GM12878 (cell line): ENCODE results near the gene ARFIP1. TPM values are rescaled to one million over a fixed set of nuclear protein-coding genes. Genes with fewer than 3 reads are reported as not detected.
A peak's percentile ranks its signal among the peaks of the same experiment; 100 is the strongest.

Experiments used
- ATAC-seq: fragments of 200-7000 bp; cut with Tn5 transposase; 3 replicates; pipeline ENCODE4 v1.9.1; 2020; ENCODE audit warnings: mild to moderate bottlenecking, moderate library complexity
- BruUV-seq: library from RNA; stranded (reverse); fragments of 400-500 nt; replicated peaks from 2 replicates; lab custom pipeline; 2021; lab: Mats Ljungman, UMichigan
- CTCF ChIA-PET: fragments of 300-600 bp; sonication (Branson Sonifier 250); formaldehyde crosslinking; extraction: SDS; loops from one replicate; lab custom pipeline; 2021; ENCODE audit warnings: inconsistent platforms; lab: Yijun Ruan, JAX
- POLR2A ChIA-PET: fragments of 350-600 bp; formaldehyde crosslinking; extraction: SDS; loops from one replicate; lab custom pipeline; 2021; ENCODE audit warnings: inconsistent platforms; lab: Charles Lee
- RAD21 ChIA-PET: fragments of 300-600 bp; sonication (Branson Sonifier 250); formaldehyde crosslinking; loops from one replicate; lab custom pipeline; 2023; ENCODE audit warnings: antibody characterized with exemption; ENCODE audit not compliant: unreplicated experiment; lab: Charles Lee
- SMC1A ChIA-PET: fragments of 300-600 bp; sonication (Branson Sonifier 250); formaldehyde crosslinking; loops from one replicate; lab custom pipeline; 2023; ENCODE audit not compliant: unreplicated experiment, uncharacterized antibody; lab: Charles Lee
- DNase-seq: peaks from one replicate; pipeline ENCODE4 v3.0.0-alpha.2; 2011; ENCODE audit warnings: low read depth, low spot score
- FAIRE-seq: peaks from 3 replicates; lab custom pipeline; 2011; peaks lifted over from hg19 to GRCh38; lab: Jason Lieb, UNC
- H2AFZ ChIP-seq: 2 replicates; pipeline ENCODE4 v1.6.0; 2011; ENCODE audit warnings: low read depth, low read length, control low read depth; ENCODE audit not compliant: control insufficient read depth
- H3K27ac ChIP-seq: 2 replicates; pipeline ENCODE4 v1.5.1; 2011; ENCODE audit warnings: control low read depth; ENCODE audit not compliant: control insufficient read depth, insufficient read depth
- H3K27me3 ChIP-seq, 2 experiments: replicated peaks in 1 of 2; 2 replicates each; pipeline versions ENCODE4 v1.6.0 to v1.6.1; 2011; ENCODE audit warnings: low read length in 1 of 2; ENCODE audit not compliant: control insufficient read depth in 2 of 2, insufficient read depth in 2 of 2
- H3K36me3 ChIP-seq, 2 experiments: 2 replicates each; pipeline ENCODE4 v1.5.1; 2011; ENCODE audit warnings: low read length in 1 of 2; ENCODE audit not compliant: control insufficient read depth in 2 of 2, insufficient read depth in 2 of 2
- H3K4me1 ChIP-seq: 2 replicates; pipeline ENCODE4 v1.6.1; 2011; ENCODE audit warnings: mild to moderate bottlenecking, low read length, moderate library complexity, mixed read lengths; ENCODE audit not compliant: control insufficient read depth, insufficient read depth
- H3K4me2 ChIP-seq: 2 replicates; pipeline ENCODE4 v1.6.0; 2011; ENCODE audit warnings: control low read depth; ENCODE audit not compliant: control insufficient read depth, insufficient read depth
- H3K4me3 ChIP-seq: fragments of 200-600 bp; sonication (generic); 2 replicates; pipeline ENCODE4 v1.5.1; 2016
- H3K79me2 ChIP-seq: 2 replicates; pipeline ENCODE4 v1.6.0; 2011; ENCODE audit warnings: low read length; ENCODE audit not compliant: control insufficient read depth, insufficient read depth
- H3K9ac ChIP-seq: 2 replicates; pipeline ENCODE4 v1.8.0; 2011; ENCODE audit warnings: low read length, control low read depth, mixed read lengths; ENCODE audit not compliant: control insufficient read depth, insufficient read depth
- H3K9me3 ChIP-seq: replicated peaks from 3 replicates; pipeline ENCODE4 v1.5.1; 2011; ENCODE audit warnings: mild to moderate bottlenecking, low read length; ENCODE audit not compliant: control insufficient read depth, insufficient read depth
- H4K20me1 ChIP-seq: 2 replicates; pipeline ENCODE4 v1.6.0; 2011; ENCODE audit not compliant: control insufficient read depth, insufficient read depth
- CREM ChIP-seq: IDR thresholded peaks from 2 replicates; pipeline ENCODE4 v1.6.1; 2014; ENCODE audit warnings: antibody characterized with exemption, low read depth
- KAT2A ChIP-seq: conservative IDR thresholded peaks from 2 replicates; pipeline ENCODE4 v1.6.1; 2011; ENCODE audit warnings: low read depth, low read length; ENCODE audit not compliant: control insufficient read depth
- KLF5 ChIP-seq: fragments of 450-650 bp; IDR thresholded peaks from 2 replicates; pipeline ENCODE4 v1.6.1; 2014; ENCODE audit warnings: mild to moderate bottlenecking; ENCODE audit not compliant: partially characterized antibody
- POLR2AphosphoS2 ChIP-seq: IDR thresholded peaks from 2 replicates; pipeline ENCODE4 v1.6.1; 2011; ENCODE audit warnings: low read depth, mild to moderate bottlenecking, low read length, improper control_type of control experiment, moderate library complexity
- STAT3 ChIP-seq: IDR thresholded peaks from 2 replicates; pipeline ENCODE4 v1.6.1; 2011; ENCODE audit warnings: low read depth, low read length, improper control_type of control experiment
- TCF12 ChIP-seq: IDR thresholded peaks from 2 replicates; pipeline ENCODE4 v1.6.1; 2011; ENCODE audit warnings: low read depth, mild to moderate bottlenecking, low read length
- ZBTB11 ChIP-seq: fragments of 450-650 bp; formaldehyde crosslinking; IDR thresholded peaks from 2 replicates; pipeline ENCODE4 v1.5.0; 2022; ENCODE audit warnings: mild to moderate bottlenecking, missing genetic modification characterization
- ZNF592 ChIP-seq: fragments of 450-650 bp; IDR thresholded peaks from 2 replicates; pipeline ENCODE4 v1.6.1; 2017; ENCODE audit warnings: mild to moderate bottlenecking, moderate library complexity
- WGBS: methylation state at CpG from one replicate; pipeline ENCODE4 v1.1.6; 2016; ENCODE audit warnings: low lambda C conversion rate; ENCODE audit not compliant: insufficient replicate concordance, insufficient coverage; ENCODE audit errors: missing lambda C conversion rate; 5-methylcytosine and 5-hydroxymethylcytosine counted together
- in situ Hi-C: fragments of 300-500 bp; cut with MboI; formaldehyde crosslinking; loops from 9 replicates; pipeline ENCODE4 v1.14.3; 2018; ENCODE audit warnings: mixed read lengths
- intact Hi-C: fragments of 100-400 bp; cut with micrococcal nuclease; formaldehyde crosslinking; loops from one replicate; pipeline ENCODE4 v1.14.2; 2022; ENCODE audit not compliant: unreplicated experiment
- polyA plus RNA-seq, 11 experiments: library from polyadenylated mRNA; depleted of rRNA in 4 of 11; unstranded in 6 of 11; stranded (reverse) in 5 of 11; fragments of >200 nt; fragmentation: Nextera tagmentation in 4 of 11; fragmentation: Illumina TruSeq in 1 of 11; extraction: Ambion mirVana in 4 of 11; extraction: Trizol in 1 of 11; gene quantifications; 1 replicate in 1 of 11; 2 replicates in 10 of 11; pipeline versions ENCODE4 v1.2.1 to v1.2.3, GENCODE V29; 2011 to 2016; ENCODE audit warnings: inconsistent platforms in 2 of 11, missing spikeins in 2 of 11, low read depth in 1 of 11
- total RNA-seq, 4 experiments: library from RNA; depleted of rRNA in 3 of 4; stranded (reverse); fragments of >200 nt in 3 of 4; fragmentation: Illumina TruSeq in 1 of 4; extraction: Trizol in 1 of 4; gene quantifications; 2 replicates each; pipeline versions ENCODE4 v1.2.1 to v1.2.3, GENCODE V29; 2013 to 2021
- TF ChIP-seq, protein P1 (sequence below): IDR thresholded peaks from 2 replicates; pipeline ENCODE4 v1.6.1; 2011; ENCODE audit warnings: mild to moderate bottlenecking, low read depth, low read length, moderate library complexity; ENCODE audit not compliant: insufficient replicate concordance
- TF ChIP-seq, protein P2 (sequence below): fragments of 450-650 bp; IDR thresholded peaks from 2 replicates; pipeline ENCODE4 v1.6.1; 2016; ENCODE audit warnings: mild to moderate bottlenecking, moderate library complexity, borderline replicate concordance

ARFIP1 gene
- total and polyA plus RNA-seq, 10 of the 15 experiments (the other 5 are each of a cell fraction or from before 2014, with no cell fraction given) = 9.5 to 21.7 (median 15.4) TPM

DNA sequence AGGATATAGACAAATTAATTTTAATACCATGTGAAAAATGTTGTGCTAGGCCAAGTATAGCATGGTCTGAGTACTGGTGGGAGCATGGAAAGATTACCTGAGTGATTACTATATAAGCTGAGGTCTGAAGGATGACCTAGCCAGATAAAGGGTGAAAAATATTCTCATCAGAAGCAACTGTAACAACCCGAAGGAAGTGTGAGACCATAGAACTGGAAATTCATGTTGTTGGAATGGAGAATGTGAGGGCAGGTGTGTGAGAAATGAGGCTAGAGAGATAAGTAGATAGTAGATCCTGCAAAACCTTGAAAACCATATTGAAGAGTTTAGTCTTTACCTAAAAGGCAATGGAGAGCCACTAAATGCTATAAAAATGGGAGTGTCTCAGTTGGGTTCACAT lies 71.5 kb downstream of the ARFIP1 start:
- ATAC-seq = no peak
- DNase-seq = no peak
- Histone ChIP-seq H3K9ac (no peak overlapping the region), H3K27me3 (no peaks in the 10 kb centered on the region), H2AFZ (no peak overlapping the region), H3K79me2 (no peaks in the 10 kb centered on the region), H3K27ac (no peak overlapping the region), H3K36me3 (no peaks in the 10 kb centered on the region), H3K4me2 (no peak overlapping the region), H4K20me1 (no peaks in the 10 kb centered on the region), H3K4me1 (peaks cover 6% of the 10 kb centered on the region), H3K4me3 (no peak overlapping the region), H3K9me3 (peaks cover 8% of the 10 kb centered on the region; the same call in 2 of the 3 replicates)
- BruUV-seq = no TSS peak
- SMC1A ChIA-PET = interaction anchor here (0.8 to 3.1 kb wide), 9 partner anchors 8 to 276 kb away, joined by 3 to 15 read pairs (median 3); no protein-coding TSS in a partner anchor
- RAD21 ChIA-PET = interaction anchor here (2.9 kb wide), 1 partner anchor 276 kb away, joined by 16 read pairs; no protein-coding TSS in a partner anchor
- CTCF ChIA-PET = interaction anchor here (0.6 to 7.8 kb wide), 9 partner anchors 9 to 275 kb away, joined by 3 to 94 read pairs (median 3); partner anchors contain the start of gene TIGD4
- POLR2A ChIA-PET = interaction anchor here (1.0 kb wide), 1 partner anchor 165 kb away, joined by 4 read pairs; no protein-coding TSS in a partner anchor
- 47% methylated on average over 1 of the region's 1 CpG for WGBS
- FAIRE-seq = peak; percentile 61
- in situ Hi-C loops = loop anchor here (5.0 kb wide), 1 partner anchor 276 kb away; no protein-coding TSS in a partner anchor
- intact Hi-C loops = no loop called here
- TF ChIP-seq TCF12 (no peak), CREM (no peak), KAT2A (no peak), ZBTB11 (CRISPR knock-in tag) (no peak), POLR2AphosphoS2 (no peak), ZNF592 (no peak), STAT3 (no peak), KLF5 (no peak)
- TF ChIP-seq, protein P1, sequence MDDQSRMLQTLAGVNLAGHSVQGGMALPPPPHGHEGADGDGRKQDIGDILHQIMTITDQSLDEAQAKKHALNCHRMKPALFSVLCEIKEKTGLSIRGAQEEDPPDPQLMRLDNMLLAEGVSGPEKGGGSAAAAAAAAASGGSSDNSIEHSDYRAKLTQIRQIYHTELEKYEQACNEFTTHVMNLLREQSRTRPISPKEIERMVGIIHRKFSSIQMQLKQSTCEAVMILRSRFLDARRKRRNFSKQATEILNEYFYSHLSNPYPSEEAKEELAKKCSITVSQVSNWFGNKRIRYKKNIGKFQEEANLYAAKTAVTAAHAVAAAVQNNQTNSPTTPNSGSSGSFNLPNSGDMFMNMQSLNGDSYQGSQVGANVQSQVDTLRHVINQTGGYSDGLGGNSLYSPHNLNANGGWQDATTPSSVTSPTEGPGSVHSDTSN = no peak
- TF ChIP-seq, protein P2, sequence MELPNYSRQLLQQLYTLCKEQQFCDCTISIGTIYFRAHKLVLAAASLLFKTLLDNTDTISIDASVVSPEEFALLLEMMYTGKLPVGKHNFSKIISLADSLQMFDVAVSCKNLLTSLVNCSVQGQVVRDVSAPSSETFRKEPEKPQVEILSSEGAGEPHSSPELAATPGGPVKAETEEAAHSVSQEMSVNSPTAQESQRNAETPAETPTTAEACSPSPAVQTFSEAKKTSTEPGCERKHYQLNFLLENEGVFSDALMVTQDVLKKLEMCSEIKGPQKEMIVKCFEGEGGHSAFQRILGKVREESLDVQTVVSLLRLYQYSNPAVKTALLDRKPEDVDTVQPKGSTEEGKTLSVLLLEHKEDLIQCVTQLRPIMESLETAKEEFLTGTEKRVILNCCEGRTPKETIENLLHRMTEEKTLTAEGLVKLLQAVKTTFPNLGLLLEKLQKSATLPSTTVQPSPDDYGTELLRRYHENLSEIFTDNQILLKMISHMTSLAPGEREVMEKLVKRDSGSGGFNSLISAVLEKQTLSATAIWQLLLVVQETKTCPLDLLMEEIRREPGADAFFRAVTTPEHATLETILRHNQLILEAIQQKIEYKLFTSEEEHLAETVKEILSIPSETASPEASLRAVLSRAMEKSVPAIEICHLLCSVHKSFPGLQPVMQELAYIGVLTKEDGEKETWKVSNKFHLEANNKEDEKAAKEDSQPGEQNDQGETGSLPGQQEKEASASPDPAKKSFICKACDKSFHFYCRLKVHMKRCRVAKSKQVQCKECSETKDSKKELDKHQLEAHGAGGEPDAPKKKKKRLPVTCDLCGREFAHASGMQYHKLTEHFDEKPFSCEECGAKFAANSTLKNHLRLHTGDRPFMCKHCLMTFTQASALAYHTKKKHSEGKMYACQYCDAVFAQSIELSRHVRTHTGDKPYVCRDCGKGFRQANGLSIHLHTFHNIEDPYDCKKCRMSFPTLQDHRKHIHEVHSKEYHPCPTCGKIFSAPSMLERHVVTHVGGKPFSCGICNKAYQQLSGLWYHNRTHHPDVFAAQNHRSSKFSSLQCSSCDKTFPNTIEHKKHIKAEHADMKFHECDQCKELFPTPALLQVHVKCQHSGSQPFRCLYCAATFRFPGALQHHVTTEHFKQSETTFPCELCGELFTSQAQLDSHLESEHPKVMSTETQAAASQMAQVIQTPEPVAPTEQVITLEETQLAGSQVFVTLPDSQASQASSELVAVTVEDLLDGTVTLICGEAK = no peak
